Endometrial microvascular endothelial cells (primary cell): Measurements from ENCODE around the gene NUP210. TPM values are rescaled to one million over a fixed set of nuclear protein-coding genes. Genes with fewer than 3 reads are reported as not detected.

ENCODE experiments used
- in situ Hi-C: cut with HindIII; loops from 2 replicates; pipeline ENCODE4 v1.10.0; 2017; ENCODE audit warnings: low sequenced_read_pairs, low pct_unique_long_range_greater_than_20kb; ENCODE audit errors: inconsistent ontology term
- total RNA-seq: library from RNA; depleted of rRNA; stranded (reverse); fragments of >200 nt; gene quantifications from one replicate; pipeline ENCODE4 v1.2.3, GENCODE V29; 2015; ENCODE audit errors: inconsistent ontology term

NUP210 gene
- total RNA-seq, 1 donor from 2014 or later = 0.65 TPM

GRCh38 chr3:13411186-13411860 lies 8.8 kb downstream of the NUP210 start:
- in situ Hi-C loops = no loop called here

GRCh38 chr3:13408890-13409289 lies 11.2 kb downstream of the NUP210 start:
- in situ Hi-C loops = no loop called here

GRCh38 chr3:13407926-13408325 lies 12.2 kb downstream of the NUP210 start:
- in situ Hi-C loops = no loop called here

GRCh38 chr3:13407475-13407874 lies 12.6 kb downstream of the NUP210 start:
- in situ Hi-C loops = no loop called here

- in situ Hi-C loops = no loop called here
These were observed 13.9 kb downstream of the NUP210 start for GRCh38 chr3:13406190-13406589.

GRCh38 chr3:13405614-13406013 lies 14.5 kb downstream of the NUP210 start:
- in situ Hi-C loops = no loop called here

- in situ Hi-C loops = no loop called here
These were observed 15.3 kb downstream of the NUP210 start for GRCh38 chr3:13404626-13405452.

- in situ Hi-C loops = no loop called here
These were observed 16.3 kb downstream of the NUP210 start for GRCh38 chr3:13403847-13404246.

GRCh38 chr3:13403213-13403819 lies 16.8 kb downstream of the NUP210 start:
- in situ Hi-C loops = no loop called here

- in situ Hi-C loops = no loop called here
These were observed 19.0 kb downstream of the NUP210 start for GRCh38 chr3:13401149-13401548.

GRCh38 chr3:13400114-13400673 lies 19.9 kb downstream of the NUP210 start:
- in situ Hi-C loops = no loop called here

- in situ Hi-C loops = no loop called here
These were observed 20.5 kb downstream of the NUP210 start for GRCh38 chr3:13399603-13400002.

GRCh38 chr3:13397316-13397715 lies 22.8 kb downstream of the NUP210 start:
- in situ Hi-C loops = no loop called here

GRCh38 chr3:13394363-13394762 lies 25.8 kb downstream of the NUP210 start:
- in situ Hi-C loops = no loop called here

- in situ Hi-C loops = no loop called here
These were observed 26.4 kb downstream of the NUP210 start for GRCh38 chr3:13393427-13394360.

GRCh38 chr3:13391308-13391707 lies 28.8 kb downstream of the NUP210 start:
- in situ Hi-C loops = no loop called here

GRCh38 chr3:13389378-13389777 lies 30.7 kb downstream of the NUP210 start:
- in situ Hi-C loops = no loop called here

GRCh38 chr3:13388816-13389215 lies 31.3 kb downstream of the NUP210 start:
- in situ Hi-C loops = no loop called here
